HG02973 (cell line): Measurements from ENCODE around the gene QKI.
"Not testable (repeated sequence)": the region's sequence is repeated elsewhere in the genome, so short reads cannot be mapped to it uniquely, and the experiment has no call there.

Experiments used
- ATAC-seq: cut with Tn5 transposase; IDR thresholded peaks from one replicate; pipeline ENCODE4 v1.9.1; 2021; ENCODE audit warnings: moderate library complexity; ENCODE audit not compliant: unreplicated experiment

QKI gene

GRCh38 chr6:163438298-163438939 is 23.9 kb downstream of the QKI start:
- ATAC-seq, result no peak

- ATAC-seq, result no peak
Observed at GRCh38 chr6:163438940-163439335, 24.4 kb downstream of the QKI start.

GRCh38 chr6:163439390-163439789 is 24.9 kb downstream of the QKI start:
- not testable (repeated sequence) for ATAC-seq

- ATAC-seq, result no peak
Observed at GRCh38 chr6:163439997-163440396, 25.5 kb downstream of the QKI start.

GRCh38 chr6:163442336-163442735 is 27.8 kb downstream of the QKI start:
- ATAC-seq, result no peak

GRCh38 chr6:163444077-163444476 is 29.6 kb downstream of the QKI start:
- ATAC-seq, result no peak

- ATAC-seq, result no peak
Observed at GRCh38 chr6:163446549-163446948, 32.0 kb downstream of the QKI start.

- no peak for ATAC-seq
Observed at GRCh38 chr6:163449076-163449475, 34.6 kb downstream of the QKI start.

GRCh38 chr6:163454425-163454824 is 39.9 kb downstream of the QKI start:
- no peak for ATAC-seq

GRCh38 chr6:163455552-163455951 is 41.0 kb downstream of the QKI start:
- ATAC-seq, result no peak

GRCh38 chr6:163457637-163458561 is 43.4 kb downstream of the QKI start:
- ATAC-seq, result no peak

GRCh38 chr6:163459007-163459406 is 44.5 kb downstream of the QKI start:
- no peak for ATAC-seq

GRCh38 chr6:163459536-163459935 is 45.0 kb downstream of the QKI start:
- no peak for ATAC-seq

- peak; percentile 94 for ATAC-seq
Observed at GRCh38 chr6:163460307-163460782, 45.8 kb downstream of the QKI start.

GRCh38 chr6:163461696-163462095 is 47.2 kb downstream of the QKI start:
- no peak for ATAC-seq

- ATAC-seq, result no peak
Observed at GRCh38 chr6:163463180-163463579, 48.7 kb downstream of the QKI start.

GRCh38 chr6:163463795-163464194 is 49.3 kb downstream of the QKI start:
- no peak for ATAC-seq

- ATAC-seq, result no peak
Observed at GRCh38 chr6:163466839-163467390, 52.4 kb downstream of the QKI start.

- no peak for ATAC-seq
Observed at GRCh38 chr6:163468738-163469137, 54.2 kb downstream of the QKI start.

- no peak for ATAC-seq
Observed at GRCh38 chr6:163469459-163469985, 55.0 kb downstream of the QKI start.

GRCh38 chr6:163470611-163471010 is 56.1 kb downstream of the QKI start:
- ATAC-seq, result no peak

GRCh38 chr6:163474581-163474980 is 60.1 kb downstream of the QKI start:
- no peak for ATAC-seq
